Caco-2 (cell line): ENCODE measurements around the gene CYP2A13. TPM values are rescaled to one million over a fixed set of nuclear protein-coding genes. Genes with fewer than 3 reads are reported as not detected.

Source experiments
- BruUV-seq: library from RNA; stranded (reverse); fragments of 400-500 nt; replicated peaks from 2 replicates; lab custom pipeline; 2021; lab: Mats Ljungman, UMichigan
- CTCF ChIA-PET: fragments of 300-600 bp; sonication (Branson Sonifier 250); formaldehyde crosslinking; loops from one replicate; lab custom pipeline; 2022; ENCODE audit warnings: antibody characterized with exemption; lab: Charles Lee
- POLR2A ChIA-PET: fragments of 300-600 bp; sonication (Branson Sonifier 250); formaldehyde crosslinking; loops from one replicate; lab custom pipeline; 2022; ENCODE audit warnings: antibody characterized with exemption; lab: Charles Lee
- DNase-seq, 2 experiments: peaks; one replicate each; pipeline versions ENCODE4 v3.0.0 to v3.0.0-alpha.2; 2020 to 2022
- H3K27me3 ChIP-seq: replicated peaks from 2 replicates; pipeline ENCODE4 v1.6.0; 2011; ENCODE audit warnings: low read length; ENCODE audit not compliant: control insufficient read depth, insufficient read depth
- H3K36me3 ChIP-seq: 2 replicates; pipeline ENCODE4 v1.5.1; 2011; ENCODE audit warnings: low read length; ENCODE audit not compliant: control insufficient read depth, insufficient read depth
- H3K4me1 ChIP-seq: fragments of 250-450 bp; sonication (Bioruptor Pico); 2 replicates; pipeline ENCODE4 v1.5.1; 2020; ENCODE audit warnings: mild to moderate bottlenecking
- H3K4me3 ChIP-seq: 2 replicates; pipeline ENCODE4 v1.5.1; 2011; ENCODE audit warnings: low read depth, mild to moderate bottlenecking, control low read depth, low read length
- H3K9me3 ChIP-seq: fragments of 250-450 bp; sonication (Bioruptor Pico); 2 replicates; pipeline ENCODE4 v1.5.1; 2020; ENCODE audit warnings: mild to moderate bottlenecking, moderate library complexity
- H3K27ac Mint-ChIP-seq: one replicate; pipeline ENCODE4 v1.8.0; 2022; ENCODE audit warnings: mixed read lengths; ENCODE audit not compliant: unreplicated experiment
- H3K27me3 Mint-ChIP-seq: one replicate; pipeline ENCODE4 v1.8.0; 2022; ENCODE audit warnings: mixed read lengths; ENCODE audit not compliant: insufficient read depth, unreplicated experiment
- H3K36me3 Mint-ChIP-seq: one replicate; pipeline ENCODE4 v1.8.0; 2022; ENCODE audit warnings: mild to moderate bottlenecking, mixed read lengths; ENCODE audit not compliant: insufficient read depth, unreplicated experiment
- H3K4me1 Mint-ChIP-seq: one replicate; pipeline ENCODE4 v1.8.0; 2022; ENCODE audit warnings: low read depth, mixed read lengths; ENCODE audit not compliant: unreplicated experiment
- H3K4me3 Mint-ChIP-seq: one replicate; pipeline ENCODE4 v1.8.0; 2022; ENCODE audit warnings: mild to moderate bottlenecking, moderate library complexity, mixed read lengths; ENCODE audit not compliant: unreplicated experiment
- H3K9me3 Mint-ChIP-seq: one replicate; pipeline ENCODE4 v1.8.0; 2022; ENCODE audit warnings: mixed read lengths; ENCODE audit not compliant: unreplicated experiment
- CTCF ChIP-seq, 2 experiments: fragments of 200-600 bp in 1 of 2; IDR thresholded peaks; 1 replicate in 1 of 2; 2 replicates in 1 of 2; pipeline versions ENCODE4 v1.5.1 to v1.8.0; 2011 to 2022; ENCODE audit warnings: antibody characterized with exemption in 1 of 2, control low read depth in 1 of 2, inconsistent platforms in 1 of 2, low read depth in 1 of 2, low read length in 1 of 2, mild to moderate bottlenecking in 1 of 2, moderate library complexity in 1 of 2; ENCODE audit not compliant: insufficient read depth in 1 of 2, severe bottlenecking in 1 of 2, unreplicated experiment in 1 of 2
- intact Hi-C: fragments of 100-400 bp; cut with micrococcal nuclease; formaldehyde crosslinking; loops from one replicate; pipeline ENCODE4 v1.10.0; 2022; ENCODE audit not compliant: unreplicated experiment
- total RNA-seq: library from RNA; stranded (reverse); gene quantifications from 2 replicates; pipeline ENCODE4 v1.2.3, GENCODE V29; 2022

The CYP2A13 gene
- total RNA-seq, 1 experiment from 2014 or later, result not detected

GRCh38 chr19:41111296-41111695 lies 23.0 kb downstream of the CYP2A13 start:
- Mint-ChIP-seq H3K9me3 (no peaks in the 10 kb centered on the region), H3K4me1 (peaks cover 7% of the 10 kb centered on the region), H3K27ac (no peak overlapping the region), H3K36me3 (no peaks in the 10 kb centered on the region), H3K4me3 (no peak overlapping the region), H3K27me3 (peaks cover 3% of the 10 kb centered on the region)
- ChIA-PET CTCF (no interaction called here), POLR2A (no interaction called here)
- BruUV-seq, result no TSS peak
- H3K27me3 ChIP-seq, result no peaks in the 10 kb centered on the region
- no peak for TF ChIP-seq CTCF (IDR thresholded peaks at IDR 0.05; ENCODE audit: insufficient read depth in 1 of 2, low read depth in 1 of 2, low read length in 1 of 2, severe bottlenecking in 1 of 2, unreplicated experiment in 1 of 2)
- no peaks in the 10 kb centered on the region for H3K36me3 ChIP-seq
- no peak for DNase-seq
- intact Hi-C loops, result no loop called here
- no peaks in the 10 kb centered on the region for H3K4me1 ChIP-seq
- no peak overlapping the region for H3K4me3 ChIP-seq
- no peaks in the 10 kb centered on the region for H3K9me3 ChIP-seq

GRCh38 chr19:41111750-41112295 lies 23.6 kb downstream of the CYP2A13 start:
- TF ChIP-seq CTCF (IDR thresholded peaks at IDR 0.05; ENCODE audit: insufficient read depth in 1 of 2, low read depth in 1 of 2, low read length in 1 of 2, severe bottlenecking in 1 of 2, unreplicated experiment in 1 of 2), result no peak
- intact Hi-C loops, result no loop called here
- H3K27me3 Mint-ChIP-seq, result peaks cover 3% of the 10 kb centered on the region
- H3K9me3 Mint-ChIP-seq, result no peaks in the 10 kb centered on the region
- ChIA-PET POLR2A (no interaction called here), CTCF (no interaction called here)
- H3K9me3 ChIP-seq, result no peaks in the 10 kb centered on the region
- no peaks in the 10 kb centered on the region for H3K27me3 ChIP-seq
- no peaks in the 10 kb centered on the region for H3K4me1 ChIP-seq
- no peak overlapping the region for H3K27ac Mint-ChIP-seq
- H3K4me1 Mint-ChIP-seq, result peaks cover 7% of the 10 kb centered on the region
- H3K4me3 ChIP-seq, result no peak overlapping the region
- no peak for DNase-seq
- no peak overlapping the region for H3K4me3 Mint-ChIP-seq
- H3K36me3 ChIP-seq, result no peaks in the 10 kb centered on the region
- no peaks in the 10 kb centered on the region for H3K36me3 Mint-ChIP-seq
- no TSS peak for BruUV-seq

GRCh38 chr19:41112728-41113290 lies 24.6 kb downstream of the CYP2A13 start:
- Histone ChIP-seq H3K27me3 (no peaks in the 10 kb centered on the region), H3K4me1 (no peaks in the 10 kb centered on the region), H3K9me3 (no peaks in the 10 kb centered on the region), H3K4me3 (no peak overlapping the region), H3K36me3 (no peaks in the 10 kb centered on the region)
- DNase-seq, result no peak
- POLR2A ChIA-PET, result no interaction called here
- Mint-ChIP-seq H3K9me3 (no peaks in the 10 kb centered on the region), H3K36me3 (peaks cover 5% of the 10 kb centered on the region), H3K4me1 (peaks cover 7% of the 10 kb centered on the region), H3K27me3 (peaks cover 3% of the 10 kb centered on the region), H3K4me3 (no peak overlapping the region), H3K27ac (no peak overlapping the region)
- BruUV-seq, result no TSS peak
- CTCF ChIA-PET, result no interaction called here
- intact Hi-C loops, result no loop called here
- TF ChIP-seq CTCF (IDR thresholded peaks at IDR 0.05; ENCODE audit: insufficient read depth in 1 of 2, low read depth in 1 of 2, low read length in 1 of 2, severe bottlenecking in 1 of 2, unreplicated experiment in 1 of 2), result no peak
